Embryonic facial prominence (tissue), 1 donor: ENCODE measurements around the gene CNBP.
"Not testable (repeated sequence)": the region's sequence is repeated elsewhere in the genome, so short reads cannot be mapped to it uniquely, and the experiment has no call there.

Source experiments
- DNase-seq: peaks from one replicate; pipeline ENCODE4 v3.0.0-alpha.2; 2016; ENCODE audit errors: extremely low spot score

Gene CNBP

DNA sequence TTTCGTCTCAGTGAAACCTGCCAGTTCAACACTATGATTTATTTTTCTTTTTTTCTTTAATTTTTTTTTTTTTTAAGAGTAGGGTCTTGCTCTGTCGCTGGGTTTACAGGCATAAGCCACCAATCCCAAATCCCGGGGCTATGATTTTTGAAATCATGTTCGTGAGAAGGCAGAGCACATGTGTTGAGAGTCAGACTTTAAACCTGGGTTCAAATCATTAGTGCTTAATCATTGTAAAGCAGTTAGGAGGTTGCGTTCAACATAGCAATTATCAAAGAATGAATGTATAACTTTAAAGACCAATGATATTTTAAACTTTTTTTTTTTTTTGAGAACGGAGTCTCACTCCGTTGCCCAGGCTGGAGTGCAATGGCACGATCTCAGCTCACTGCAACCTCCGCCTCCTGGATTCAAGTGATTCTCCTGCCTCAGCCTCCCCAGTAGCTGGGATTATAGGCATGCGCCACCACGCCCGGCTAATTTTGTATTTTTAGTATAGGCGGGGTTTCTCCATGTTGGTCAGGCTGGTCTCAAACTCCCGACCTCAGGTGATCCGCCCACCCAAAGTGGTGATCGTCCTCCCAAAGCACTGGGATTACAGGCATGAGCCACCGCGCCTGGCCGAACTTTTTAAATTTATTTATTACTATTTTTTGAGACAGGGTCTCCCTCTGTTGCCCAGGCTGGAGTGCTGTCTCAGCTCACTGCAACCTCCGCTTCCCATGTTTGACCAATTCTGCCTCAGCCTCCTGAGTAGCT is 1.3 kb upstream of the CNBP start:
- DNase-seq: not testable (repeated sequence)

DNA sequence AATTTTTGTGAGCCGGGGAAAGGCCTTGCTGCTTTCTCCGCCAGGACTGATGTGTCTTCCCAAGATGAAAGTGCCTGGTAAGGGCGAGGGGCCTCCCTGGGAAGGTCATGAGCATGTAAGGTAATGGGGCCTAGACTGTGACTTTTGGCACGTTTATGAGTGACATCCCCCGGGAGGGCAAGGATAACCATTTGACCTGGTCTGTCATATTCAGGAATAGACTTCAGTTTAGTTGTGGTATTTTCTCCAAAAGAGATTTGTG is 631 bp upstream of the CNBP start:
- DNase-seq: no peak

DNA sequence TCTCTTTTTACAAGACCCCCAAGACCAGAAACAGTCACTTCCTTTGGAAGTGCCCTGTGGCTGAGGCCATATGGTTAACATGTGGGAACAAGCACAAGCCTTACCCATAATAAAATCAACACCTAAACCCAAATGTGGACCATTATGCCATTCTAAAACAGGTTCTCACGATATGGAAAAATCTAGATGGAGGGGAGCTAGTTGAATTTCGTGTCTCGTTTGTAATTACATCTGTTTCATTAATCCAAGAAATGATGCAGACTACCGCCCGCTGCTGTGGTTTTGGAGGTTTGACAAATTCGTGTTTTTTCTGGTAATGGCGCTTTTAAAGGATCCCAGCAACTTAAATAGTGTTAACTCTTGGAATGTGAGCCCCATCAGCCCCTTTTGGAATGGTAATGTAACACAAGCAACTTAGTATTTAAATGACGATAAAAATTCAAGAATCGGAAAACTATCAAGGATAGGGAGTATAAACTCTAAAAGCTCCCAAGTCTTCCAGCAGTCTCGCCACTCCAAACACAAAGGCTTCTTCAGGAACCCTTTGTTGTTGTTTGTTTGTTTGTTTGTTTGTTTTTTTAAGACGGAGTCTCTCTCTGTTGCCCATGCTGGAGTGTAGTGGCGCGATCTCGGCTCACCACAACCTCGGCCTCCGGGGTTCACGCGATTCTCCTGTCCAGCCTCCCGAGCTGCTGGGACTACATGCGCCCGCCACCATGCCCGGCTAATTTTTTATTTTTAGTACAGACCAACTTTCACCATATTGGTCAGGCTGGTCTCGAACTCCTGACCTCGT is 1.1 kb downstream of the CNBP start:
- DNase-seq: no peak

DNA sequence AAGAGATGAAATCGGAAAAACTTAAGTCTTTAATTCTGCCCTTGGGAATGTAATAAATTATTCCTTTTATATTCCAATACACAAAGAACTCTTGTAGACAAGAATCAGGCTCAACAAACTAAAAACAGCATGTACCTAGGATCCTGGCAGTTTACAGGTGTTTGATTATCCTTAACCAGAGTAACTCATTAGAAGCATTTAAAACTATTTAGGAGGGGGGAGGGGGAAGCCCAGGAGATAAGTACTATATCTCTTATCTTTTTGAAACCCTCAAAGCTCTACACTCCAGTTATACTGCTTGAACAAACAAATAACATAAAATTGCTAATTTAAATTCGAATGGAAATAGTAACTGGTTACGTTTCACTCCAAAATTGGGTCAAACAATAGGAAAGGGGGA is 1.9 kb downstream of the CNBP start:
- no peak for DNase-seq

DNA sequence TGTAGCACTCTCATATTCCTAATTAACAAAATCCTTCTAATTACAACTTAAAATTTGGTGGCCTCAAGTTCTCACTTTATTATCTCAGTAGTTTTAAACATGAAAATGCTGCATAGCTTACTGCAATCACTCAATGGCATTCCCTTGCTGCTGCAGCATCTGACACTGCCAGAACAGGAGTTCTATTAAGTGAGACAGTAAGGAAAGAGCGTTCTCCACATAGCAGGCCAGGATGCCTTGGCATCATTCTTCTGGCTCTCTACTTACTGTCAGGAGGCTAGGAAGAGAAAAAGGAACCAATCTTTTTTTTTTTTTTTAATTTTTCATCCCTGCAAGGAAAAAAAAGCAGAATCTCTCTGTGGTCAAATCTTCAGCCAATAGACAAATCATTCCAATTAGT is 3.2 kb downstream of the CNBP start:
- no peak for DNase-seq

DNA sequence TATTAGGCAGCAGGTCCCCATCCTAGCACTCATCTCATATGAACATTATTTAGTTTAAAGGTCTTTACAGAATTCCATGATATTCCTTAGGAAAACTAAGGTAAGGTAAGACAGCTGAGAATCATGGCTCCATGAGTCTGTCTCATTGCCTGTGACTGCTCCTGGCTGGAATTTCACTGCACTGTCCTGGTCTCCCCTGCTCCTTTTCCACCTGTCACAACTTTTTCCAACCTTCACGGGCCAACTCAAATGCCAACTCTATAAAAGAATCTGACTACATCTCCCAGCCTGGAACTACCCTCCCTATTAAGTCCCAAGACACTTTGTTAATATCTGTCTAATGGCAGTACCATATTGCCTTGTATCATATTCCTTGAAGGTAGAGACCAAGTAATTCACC is 7.6 kb downstream of the CNBP start:
- no peak for DNase-seq

DNA sequence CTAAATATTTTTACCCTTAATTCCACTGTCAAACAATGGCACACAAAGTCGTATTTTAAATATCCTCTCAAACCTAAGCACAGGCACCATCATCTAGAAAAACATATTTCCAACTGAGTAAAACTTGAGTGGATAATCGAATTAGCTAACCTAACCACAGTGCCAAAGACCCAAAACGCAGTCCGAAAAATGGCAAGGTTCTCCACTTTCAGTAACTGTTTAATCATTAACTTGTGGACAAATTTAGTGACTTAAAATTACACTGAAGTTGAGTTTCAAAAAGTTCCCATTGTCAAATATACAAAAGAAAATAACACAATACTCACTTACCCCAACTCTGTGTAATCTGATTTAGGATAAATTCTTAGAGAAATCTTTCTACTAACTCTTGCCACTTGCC is 10.0 kb downstream of the CNBP start:
- no peak for DNase-seq

DNA sequence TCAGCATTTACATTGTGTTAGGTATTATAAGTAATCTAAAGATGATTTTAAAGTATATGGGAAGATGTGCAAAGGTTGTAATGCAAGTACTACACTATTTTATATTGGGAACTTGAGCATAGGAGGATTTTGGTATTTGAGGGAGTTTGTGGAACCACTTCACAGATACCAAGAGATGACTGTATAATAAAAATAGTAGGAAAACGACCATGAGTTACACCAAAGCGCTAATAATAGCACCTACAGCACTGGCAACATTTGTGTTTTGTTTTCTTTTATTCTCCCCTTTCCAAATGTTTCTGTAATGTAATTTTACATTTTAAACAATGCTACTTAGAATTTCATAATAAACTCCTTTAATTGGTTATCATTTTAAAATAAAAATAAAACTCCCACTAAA is 10.5 kb downstream of the CNBP start:
- no peak for DNase-seq

DNA sequence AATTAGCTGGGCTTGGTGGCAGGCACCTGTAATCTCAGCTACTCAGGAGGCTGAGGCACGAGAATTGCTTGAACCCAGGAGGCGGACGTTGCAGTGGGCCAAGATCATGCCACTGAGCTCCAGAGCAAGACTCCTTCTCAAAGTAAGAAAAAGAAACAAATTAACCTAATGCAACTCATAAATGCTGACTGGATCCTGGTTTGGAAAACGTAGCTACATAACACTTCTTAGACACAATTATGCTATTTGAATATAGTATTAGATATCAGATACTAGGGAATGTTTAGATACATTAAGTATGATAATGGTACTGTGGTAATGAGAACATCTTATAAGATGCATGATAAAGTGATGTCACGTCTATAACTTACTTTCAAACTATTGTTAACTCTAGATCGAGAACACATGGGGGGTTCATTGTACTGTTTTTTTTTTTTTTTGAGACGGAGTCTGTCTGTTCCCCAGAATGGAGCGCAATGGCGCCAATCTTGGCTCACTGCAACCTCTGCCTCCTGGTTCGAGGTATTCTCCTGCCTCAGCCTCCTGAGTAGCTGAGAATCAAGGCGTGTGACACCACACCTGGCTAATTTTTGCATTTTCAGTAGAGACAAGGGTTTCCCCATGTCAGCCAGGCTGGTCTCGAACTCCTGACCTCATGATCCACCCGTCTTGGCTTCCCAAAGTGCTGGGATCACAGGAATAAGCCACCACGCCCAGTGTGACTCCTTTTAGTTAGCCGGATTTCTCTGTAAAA is 16.9 kb downstream of the CNBP start:
- DNase-seq: no peak

DNA sequence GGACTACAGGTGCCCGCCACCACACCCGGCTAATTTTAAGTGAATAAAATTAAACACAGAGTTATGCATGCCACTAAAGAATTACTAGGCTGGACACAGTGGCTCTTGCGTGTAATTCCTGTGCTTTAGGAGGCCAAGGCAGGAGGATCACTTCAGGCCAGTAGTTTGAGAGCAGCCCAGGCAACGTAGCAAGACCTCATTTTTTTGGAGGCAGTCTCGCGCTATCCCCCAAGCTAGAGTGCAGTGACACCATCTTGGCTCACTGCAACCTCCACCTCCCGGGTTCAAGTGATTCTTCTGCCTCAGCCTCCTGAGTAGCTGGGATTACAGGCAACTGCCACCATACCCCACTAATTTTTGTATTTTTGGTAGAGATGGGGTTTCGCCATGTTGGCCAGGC is 18.1 kb downstream of the CNBP start:
- DNase-seq: not testable (repeated sequence)

DNA sequence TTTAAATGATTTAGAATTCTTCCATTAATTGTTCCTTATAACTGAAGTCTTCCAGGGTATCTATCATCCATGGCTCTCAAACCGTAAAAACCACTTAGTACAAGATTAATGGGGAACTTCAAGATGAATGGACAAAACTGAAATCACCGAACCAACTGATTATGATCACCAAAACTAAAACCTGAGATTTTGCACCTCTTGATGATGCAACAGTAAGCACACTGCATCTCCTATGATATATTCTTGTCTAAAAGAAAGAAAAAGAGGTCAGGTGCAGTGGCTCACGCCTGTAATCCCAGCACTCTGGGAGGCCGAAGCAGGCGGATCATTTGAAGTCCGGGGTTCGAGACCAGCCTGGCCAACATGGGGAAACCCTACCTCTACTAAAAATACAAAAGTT is 19.2 kb downstream of the CNBP start:
- no peak for DNase-seq

DNA sequence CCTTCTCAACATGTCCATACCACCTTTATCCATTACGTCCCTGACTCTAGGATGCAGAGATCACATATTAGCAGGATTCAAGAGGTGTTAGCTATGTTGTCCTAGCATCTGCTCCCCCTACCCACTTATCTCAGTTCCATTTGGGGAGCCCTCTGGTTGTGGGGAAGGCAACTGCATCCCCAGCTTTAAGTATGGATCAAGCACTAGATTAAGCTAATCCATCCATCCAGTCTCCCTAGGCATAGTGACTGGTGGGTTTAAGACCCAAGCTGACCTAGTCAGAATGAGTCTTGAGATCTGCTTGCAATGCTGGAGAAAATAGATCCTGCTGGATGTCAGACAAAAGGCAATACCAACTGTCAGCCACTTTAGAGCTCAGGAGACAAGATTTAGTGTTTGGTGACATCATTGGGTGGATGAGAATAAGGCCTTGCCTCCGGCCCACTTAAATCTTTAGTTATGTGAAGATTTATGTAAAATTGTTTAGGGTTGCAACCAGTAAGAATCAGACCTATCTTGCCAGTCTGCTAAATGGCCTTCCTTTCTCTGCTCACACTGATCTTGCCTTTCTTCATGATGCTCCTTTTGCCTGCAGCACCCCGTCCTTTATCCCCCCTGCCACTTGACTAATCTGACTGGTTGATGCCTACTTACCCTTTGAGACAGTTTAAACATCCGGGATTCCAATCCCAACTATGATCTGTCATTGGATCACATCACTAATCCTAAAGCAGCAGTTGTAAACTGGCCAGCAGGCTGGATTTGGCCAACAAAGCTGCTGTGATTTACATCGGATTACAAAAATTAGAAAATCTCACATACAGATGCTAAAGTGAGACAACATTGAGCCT is 20.7 kb downstream of the CNBP start:
- no peak for DNase-seq

DNA sequence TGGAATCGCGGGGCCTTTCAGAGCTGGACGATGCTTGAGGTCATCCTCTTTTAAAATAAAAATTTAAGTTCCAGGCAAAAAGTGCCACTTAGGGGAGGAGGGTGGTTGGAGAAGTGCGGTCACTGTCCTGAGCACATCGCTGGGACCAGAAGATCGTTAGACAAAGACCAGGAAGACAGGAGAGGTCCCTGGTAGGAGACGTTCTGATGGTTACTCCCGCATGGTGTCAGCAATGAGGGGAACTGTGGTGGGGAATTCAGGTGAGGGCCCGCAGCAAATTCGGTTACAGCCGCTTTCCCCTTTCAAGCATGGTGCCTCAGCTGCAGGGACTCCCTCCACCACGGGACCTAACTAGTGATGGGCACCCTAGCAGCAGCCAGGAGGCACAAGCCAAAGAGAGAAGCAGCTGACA is 21.8 kb downstream of the CNBP start:
- DNase-seq: no peak

DNA sequence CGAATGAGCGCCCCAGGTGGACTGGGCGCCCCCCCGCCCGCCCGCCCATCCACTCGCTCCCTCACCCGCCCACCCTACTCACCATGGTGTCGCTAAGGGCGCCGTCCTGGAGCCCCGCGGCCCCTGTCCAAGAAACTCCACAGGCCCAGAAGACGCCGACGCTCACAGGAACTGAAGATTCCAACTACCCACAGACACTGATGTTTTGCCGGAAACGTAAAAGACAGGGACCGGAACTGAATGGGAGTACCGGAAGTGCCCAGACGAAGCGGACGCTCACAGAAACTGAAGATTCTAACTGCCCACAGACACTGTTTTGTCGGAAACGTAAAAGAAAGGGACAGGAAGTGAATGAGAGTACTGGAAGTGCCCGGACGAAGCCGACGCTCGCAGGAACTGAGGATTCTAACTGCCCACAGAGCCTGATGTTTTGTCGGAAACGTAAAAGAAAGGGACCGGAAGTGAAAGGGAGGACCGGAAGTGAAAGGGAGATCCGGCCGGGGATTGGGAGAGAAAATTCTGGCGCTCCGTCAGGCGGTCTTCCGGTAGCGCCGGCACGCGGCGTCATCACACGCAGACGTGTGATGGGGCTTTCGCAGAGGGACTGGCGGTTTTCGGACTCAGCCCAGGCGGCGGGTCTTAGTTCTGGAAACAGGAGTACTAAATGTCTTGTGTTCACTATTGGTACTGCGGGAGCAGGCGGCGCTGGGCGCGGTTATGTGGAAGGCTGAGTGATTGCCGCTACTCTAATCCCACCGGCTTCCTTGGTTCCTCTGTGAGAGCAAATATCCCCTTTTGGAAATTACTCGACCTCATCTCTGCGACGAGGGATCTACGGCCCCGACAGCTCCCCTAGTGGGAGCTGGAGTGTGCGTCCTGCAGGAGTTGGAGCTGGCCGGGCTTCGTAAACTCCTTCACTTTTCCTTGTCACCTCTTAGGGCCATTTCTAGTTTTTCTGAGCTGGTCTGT is 22.5 kb downstream of the CNBP start, which contains the start of gene ISY1:
Gene ISY1 (minus strand): TSS at position 173 of the 969 bp plus-strand sequence. CDS start 88 bp downstream, at position 85.
- peak; percentile 98 for DNase-seq

DNA sequence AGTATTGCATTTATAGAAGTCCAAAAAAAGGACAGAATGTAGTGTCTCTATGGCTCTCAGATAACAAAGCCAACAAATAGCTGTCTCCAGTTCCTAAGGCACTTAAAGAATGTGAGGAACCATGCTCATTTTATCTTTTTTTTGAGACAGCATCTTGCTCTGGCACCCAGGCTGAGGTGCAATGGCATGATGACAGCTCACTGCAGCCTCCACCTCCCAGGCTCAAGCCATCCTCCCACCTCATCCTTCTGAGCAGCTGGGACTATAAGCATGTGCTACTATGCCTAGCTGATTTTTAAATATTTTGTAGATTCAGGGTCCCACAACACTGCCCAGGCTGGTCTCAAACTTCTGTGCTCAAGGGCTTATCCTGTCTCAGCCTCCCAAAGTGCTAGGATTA is 38.9 kb downstream of the CNBP start:
- no peak for DNase-seq

DNA sequence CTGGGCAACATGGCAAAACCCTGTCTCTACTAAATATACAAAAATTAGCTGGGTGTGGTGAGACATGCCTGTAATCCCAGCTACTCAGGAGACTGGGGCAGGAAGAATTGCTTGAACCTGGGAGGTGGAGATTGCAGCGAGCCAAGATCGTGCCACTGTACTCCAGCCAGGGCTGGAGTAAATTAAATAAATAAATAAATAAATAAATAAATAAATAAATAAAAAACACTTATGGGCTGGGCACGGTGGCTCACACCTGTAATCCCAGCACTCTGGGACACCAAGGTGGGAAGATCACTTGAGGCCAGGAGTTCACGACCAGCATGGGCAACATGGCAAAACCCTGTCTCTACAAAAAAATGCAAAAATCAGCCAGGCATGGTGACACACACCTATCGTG is 42.7 kb downstream of the CNBP start:
- not testable (repeated sequence) for DNase-seq

DNA sequence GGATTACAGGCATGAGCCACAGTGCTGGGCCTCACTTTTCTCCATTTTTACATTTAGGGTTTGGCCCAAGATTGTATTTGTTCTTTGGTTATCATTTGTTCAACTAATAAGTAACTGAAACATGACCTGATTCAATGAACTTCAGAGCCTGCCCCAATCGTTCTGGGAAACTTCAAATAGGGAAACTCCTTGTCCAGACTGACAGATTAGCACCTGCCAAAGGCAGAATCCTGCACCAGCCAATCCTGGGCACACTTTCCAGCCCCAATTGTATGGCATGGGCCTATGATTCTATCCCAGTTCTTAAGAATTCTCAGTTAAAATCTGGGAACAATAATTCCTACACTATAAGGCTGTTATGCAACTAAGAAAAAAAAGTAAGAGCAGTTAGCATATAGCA is 43.8 kb downstream of the CNBP start:
- no peak for DNase-seq

DNA sequence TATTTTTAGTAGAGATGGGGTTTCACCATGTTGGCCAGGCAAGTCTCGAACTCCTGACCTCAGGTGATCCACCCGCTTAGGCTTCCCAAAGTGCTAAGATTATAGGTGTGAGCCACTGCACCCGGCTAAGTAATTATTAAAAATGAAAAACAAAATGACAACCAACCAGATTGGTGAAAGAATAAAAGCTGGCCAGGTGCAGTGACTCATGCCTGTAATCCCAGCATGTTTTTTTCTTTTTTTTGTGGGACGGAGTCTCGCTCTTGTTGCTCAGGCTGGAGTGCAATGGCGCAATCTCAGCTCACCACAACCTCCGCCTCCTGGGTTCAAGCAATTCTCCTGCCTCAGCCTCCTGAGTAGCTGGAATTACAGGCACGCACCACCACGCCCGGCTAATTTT is 47.4 kb downstream of the CNBP start:
- DNase-seq: not testable (repeated sequence)

DNA sequence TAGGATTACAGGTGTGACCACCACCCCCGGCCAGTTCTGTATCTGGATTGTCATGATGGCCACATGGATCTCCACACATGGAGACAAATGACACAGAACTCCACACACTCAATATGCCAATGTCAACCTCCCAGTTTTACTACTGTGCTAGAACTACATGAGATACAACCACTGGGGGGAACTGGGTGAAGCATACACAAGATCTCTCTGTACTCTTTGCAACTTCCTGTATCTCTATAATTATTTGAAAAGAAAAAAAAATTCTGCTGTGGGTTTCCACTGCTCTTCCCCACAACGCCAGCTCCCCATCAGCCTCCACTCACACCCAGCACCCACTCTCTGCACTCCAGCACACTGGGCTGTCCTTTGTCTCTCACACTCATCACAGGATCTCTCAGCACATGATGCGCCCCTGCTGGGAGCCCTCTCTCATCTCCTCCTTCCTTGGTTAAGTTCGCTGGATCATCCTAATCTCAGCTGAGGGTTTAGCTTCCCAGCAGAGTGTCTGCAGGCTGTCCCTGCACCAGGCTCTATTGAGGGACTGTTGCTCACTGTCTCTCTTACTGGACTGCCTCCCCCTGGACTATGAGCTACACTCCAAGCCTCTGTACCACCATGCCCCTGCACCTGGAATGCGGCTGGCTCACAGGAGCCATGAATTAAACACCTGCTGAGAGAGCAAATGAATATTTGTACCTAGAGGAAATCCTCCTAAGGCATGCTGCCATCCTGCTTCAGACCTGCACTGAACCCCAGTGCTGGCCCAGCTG is 51.4 kb downstream of the CNBP start:
- DNase-seq: no peak
